H1 (cell line): Measurements from ENCODE around the gene LHFPL3. TPM values are rescaled to one million over a fixed set of nuclear protein-coding genes. Genes with fewer than 3 reads are reported as not detected.

Source experiments
- CTCF ChIA-PET: fragments of 300-600 bp; sonication (Branson Sonifier 250); formaldehyde crosslinking; loops from one replicate; lab custom pipeline; 2021; ENCODE audit not compliant: partially characterized antibody; lab: Charles Lee
- POLR2A ChIA-PET: fragments of 300-600 bp; sonication (Branson Sonifier 250); formaldehyde crosslinking; loops from one replicate; lab custom pipeline; 2021; ENCODE audit warnings: inconsistent platforms; ENCODE audit not compliant: partially characterized antibody; lab: Charles Lee
- DNase-seq, 2 experiments: peaks; one replicate each; pipeline versions ENCODE4 v3.0.0 to v3.0.0-alpha.2; 2010 to 2022; ENCODE audit warnings: low spot score in 2 of 2, low read depth in 1 of 2, mixed read lengths in 1 of 2
- FAIRE-seq: peaks from 2 replicates; lab custom pipeline; 2011; peaks lifted over from hg19 to GRCh38; lab: Jason Lieb, UNC
- H2AFZ ChIP-seq: 2 replicates; pipeline ENCODE4 v1.8.1; 2012; ENCODE audit warnings: low read length, inconsistent platforms
- H2AK5ac ChIP-seq: 2 replicates; pipeline ENCODE4 v1.6.1; 2013; ENCODE audit warnings: low read depth, low read length
- H2BK120ac ChIP-seq: replicated peaks from 2 replicates; pipeline ENCODE3; 2013; ENCODE audit warnings: low read depth, low read length, inconsistent platforms
- H2BK12ac ChIP-seq: 2 replicates; pipeline ENCODE4 v1.6.1; 2013; ENCODE audit warnings: low read depth, low read length
- H2BK15ac ChIP-seq: 2 replicates; pipeline ENCODE4 v1.6.1; 2013; ENCODE audit warnings: low read length
- H2BK20ac ChIP-seq: 2 replicates; pipeline ENCODE4 v1.6.1; 2013; ENCODE audit warnings: low read length
- H2BK5ac ChIP-seq: 2 replicates; pipeline ENCODE4 v1.6.1; 2013; ENCODE audit warnings: low read depth, low read length
- H3K14ac ChIP-seq: 2 replicates; pipeline ENCODE4 v1.6.1; 2013; ENCODE audit warnings: inconsistent platforms; ENCODE audit not compliant: insufficient read length
- H3K18ac ChIP-seq: 2 replicates; pipeline ENCODE4 v1.6.1; 2013; ENCODE audit warnings: low read length; ENCODE audit errors: extremely low read depth
- H3K23ac ChIP-seq: 2 replicates; pipeline ENCODE4 v1.6.1; 2013; ENCODE audit warnings: inconsistent platforms; ENCODE audit not compliant: insufficient read length
- H3K23me2 ChIP-seq: 2 replicates; pipeline ENCODE4 v1.6.1; 2013; ENCODE audit warnings: low read depth, low read length
- H3K27ac ChIP-seq: 2 replicates; pipeline ENCODE4 v1.6.1; 2011; ENCODE audit warnings: low read depth, low read length, inconsistent platforms
- H3K27me3 ChIP-seq, 4 experiments: replicated peaks in 1 of 4; 1 replicate in 1 of 4; 2 replicates in 3 of 4; pipeline versions ENCODE4 v1.6.1 to v1.8.1; 2011 to 2013; ENCODE audit warnings: low read length in 3 of 4, mild to moderate bottlenecking in 3 of 4, inconsistent platforms in 2 of 4, mixed read lengths in 2 of 4, moderate library complexity in 1 of 4; ENCODE audit not compliant: control insufficient read depth in 3 of 4, insufficient read depth in 3 of 4; ENCODE audit errors: extremely low read depth in 1 of 4
- H3K36me3 ChIP-seq, 4 experiments: 2 replicates each; pipeline versions ENCODE4 v1.6.1 to v1.8.1; 2011 to 2013; ENCODE audit warnings: mild to moderate bottlenecking in 4 of 4, low read length in 3 of 4, moderate library complexity in 2 of 4, control low read depth in 1 of 4, inconsistent platforms in 1 of 4; ENCODE audit not compliant: insufficient read depth in 4 of 4, control insufficient read depth in 2 of 4
- H3K4ac ChIP-seq: replicated peaks from 2 replicates; pipeline ENCODE3; 2013; ENCODE audit warnings: low read length, low read depth, mixed read lengths, inconsistent platforms; ENCODE audit not compliant: insufficient read length
- H3K4me1 ChIP-seq, 4 experiments: replicated peaks in 1 of 4; 1 replicate in 1 of 4; 2 replicates in 3 of 4; pipeline versions ENCODE4 v1.6.1 to v1.8.1; 2011 to 2013; ENCODE audit warnings: low read length in 3 of 4, inconsistent platforms in 2 of 4, mixed read lengths in 1 of 4; ENCODE audit not compliant: insufficient read depth in 4 of 4, control insufficient read depth in 3 of 4
- H3K4me2 ChIP-seq, 2 experiments: 2 replicates each; pipeline versions ENCODE4 v1.6.1 to v1.8.1; 2011 to 2013; ENCODE audit warnings: low read depth in 2 of 2, low read length in 2 of 2, control low read depth in 1 of 2, inconsistent platforms in 1 of 2, mild to moderate bottlenecking in 1 of 2; ENCODE audit not compliant: insufficient read depth in 1 of 2
- H3K4me3 ChIP-seq, 4 experiments: fragments of 200-600, 300-600 bp in 1 of 4; sonication (generic), shearing (Covaris generic), sonication (Bioruptor Twin) in 1 of 4; 2 replicates each; pipeline versions ENCODE4 v1.5.1 to v1.8.1; 2011 to 2016; ENCODE audit warnings: low read length in 4 of 4, low read depth in 3 of 4, control low read depth in 2 of 4, inconsistent platforms in 2 of 4, mild to moderate bottlenecking in 2 of 4, mixed read lengths in 1 of 4, moderate library complexity in 1 of 4; ENCODE audit not compliant: insufficient read depth in 2 of 4; ENCODE audit errors: extremely low read depth in 1 of 4
- H3K56ac ChIP-seq: replicated peaks from 2 replicates; pipeline ENCODE3; 2013; ENCODE audit warnings: low read depth, mild to moderate bottlenecking, mixed read lengths, low read length, inconsistent platforms; ENCODE audit not compliant: insufficient read length
- H3K79me1 ChIP-seq: 2 replicates; pipeline ENCODE4 v1.6.1; 2013; ENCODE audit warnings: low read depth, low read length, control low read depth
- H3K79me2 ChIP-seq, 2 experiments: 2 replicates each; pipeline versions ENCODE4 v1.6.1 to v1.8.1; 2012 to 2013; ENCODE audit warnings: low read length in 2 of 2, mild to moderate bottlenecking in 2 of 2, inconsistent platforms in 1 of 2; ENCODE audit not compliant: insufficient read depth in 2 of 2, control insufficient read depth in 1 of 2
- H3K9ac ChIP-seq, 4 experiments: replicated peaks in 1 of 4; 1 replicate in 1 of 4; 2 replicates in 3 of 4; pipeline versions ENCODE4 v1.6.1 to v1.8.1; 2011 to 2013; ENCODE audit warnings: low read depth in 3 of 4, low read length in 3 of 4, control low read depth in 2 of 4, mild to moderate bottlenecking in 2 of 4, moderate library complexity in 2 of 4, inconsistent platforms in 1 of 4; ENCODE audit errors: extremely low read depth in 1 of 4
- H3K9me3 ChIP-seq, 2 experiments: 2 replicates each; pipeline versions ENCODE4 v1.6.1 to v1.8.1; 2012 to 2013; ENCODE audit warnings: mild to moderate bottlenecking in 2 of 2, moderate library complexity in 2 of 2, control low read depth in 1 of 2, inconsistent platforms in 1 of 2, low read depth in 1 of 2, low read length in 1 of 2, mixed read lengths in 1 of 2; ENCODE audit not compliant: insufficient read depth in 2 of 2
- H4K20me1 ChIP-seq, 2 experiments: replicated peaks in 1 of 2; 2 replicates each; pipeline versions ENCODE3 to v1.8.1; 2011 to 2013; ENCODE audit warnings: inconsistent platforms in 2 of 2, low read length in 2 of 2, mild to moderate bottlenecking in 1 of 2; ENCODE audit not compliant: insufficient read depth in 2 of 2, control insufficient read depth in 1 of 2
- H4K5ac ChIP-seq: 2 replicates; pipeline ENCODE4 v1.6.1; 2013; ENCODE audit warnings: low read length, low read depth, mixed read lengths, inconsistent platforms; ENCODE audit not compliant: insufficient read length
- H4K8ac ChIP-seq: 2 replicates; pipeline ENCODE4 v1.8.0; 2013; ENCODE audit warnings: mild to moderate bottlenecking, moderate library complexity, low read length, inconsistent platforms; ENCODE audit not compliant: insufficient read depth; ENCODE audit errors: extremely low read depth
- H4K91ac ChIP-seq: replicated peaks from 2 replicates; pipeline ENCODE3; 2013; ENCODE audit warnings: low read length, mixed read lengths, inconsistent platforms; ENCODE audit not compliant: insufficient read length
- EZH2 ChIP-seq: fragments of 200-600 bp; sonication (generic); IDR thresholded peaks from 2 replicates; pipeline ENCODE4 v1.7.1; 2012; ENCODE audit warnings: low read depth, mild to moderate bottlenecking, moderate library complexity, low read length, inconsistent platforms; ENCODE audit not compliant: severe bottlenecking
- GABPA ChIP-seq: IDR thresholded peaks from 2 replicates; pipeline ENCODE4 v1.6.1; 2011; ENCODE audit warnings: mild to moderate bottlenecking, low read length, moderate library complexity, borderline replicate concordance; ENCODE audit not compliant: insufficient read depth
- JUN ChIP-seq: IDR thresholded peaks from 2 replicates; pipeline ENCODE4 v1.6.1; 2011; ENCODE audit warnings: low read depth, mild to moderate bottlenecking, improper control_type of control experiment, low read length
- KDM4A ChIP-seq: IDR thresholded peaks from one replicate; pipeline ENCODE4 v1.7.1; 2012; ENCODE audit warnings: low read depth, mild to moderate bottlenecking, moderate library complexity, low read length, inconsistent platforms; ENCODE audit not compliant: severe bottlenecking
- POLR2A ChIP-seq, 2 experiments: IDR thresholded peaks; 1 replicate in 1 of 2; 2 replicates in 1 of 2; pipeline ENCODE4 v1.6.1; 2011; ENCODE audit warnings: low read depth in 2 of 2, low read length in 2 of 2, mild to moderate bottlenecking in 2 of 2; ENCODE audit errors: control extremely low read depth in 1 of 2
- RXRA ChIP-seq: IDR thresholded peaks from 2 replicates; pipeline ENCODE4 v1.6.1; 2011; ENCODE audit warnings: low read depth, mild to moderate bottlenecking, low read length, moderate library complexity; ENCODE audit not compliant: insufficient read depth
- SP4 ChIP-seq: IDR thresholded peaks from 2 replicates; pipeline ENCODE4 v1.6.1; 2012; ENCODE audit warnings: low read length, inconsistent platforms
- TEAD4 ChIP-seq: IDR thresholded peaks from 2 replicates; pipeline ENCODE4 v1.6.1; 2012; ENCODE audit warnings: low read depth, low read length, inconsistent platforms, mixed read lengths
- ZNF274 ChIP-seq: IDR thresholded peaks from 2 replicates; pipeline ENCODE4 v1.7.0; 2012; ENCODE audit warnings: low read length, borderline replicate concordance; ENCODE audit errors: extremely low read depth
- WGBS, 2 experiments: shearing (Covaris generic) in 1 of 2; methylation state at CpG; one replicate each; pipeline versions ENCODE4 v1.1.6 to v1.1.7; 2013 to 2015; ENCODE audit warnings: low lambda C conversion rate in 2 of 2, mixed read lengths in 2 of 2, inconsistent platforms in 1 of 2, low coverage in 1 of 2, missing lambda C conversion rate in 1 of 2; ENCODE audit not compliant: insufficient replicate concordance in 2 of 2, insufficient coverage in 1 of 2, insufficient read length in 1 of 2; ENCODE audit errors: extremely low coverage in 1 of 2, missing lambda C conversion rate in 1 of 2; 5-methylcytosine and 5-hydroxymethylcytosine counted together
- polyA plus RNA-seq, 7 experiments: library from polyadenylated mRNA; depleted of rRNA in 3 of 7; stranded (reverse) in 5 of 7; unstranded in 2 of 7; fragments of >200 nt in 5 of 7; fragments of 200-250 nt in 2 of 7; gene quantifications; 1 replicate in 5 of 7; 2 replicates in 1 of 7; 4 replicates in 1 of 7; pipeline versions ENCODE4 v1.2.1 to v1.2.3, GENCODE V29; 2011 to 2013; ENCODE audit warnings: missing spikeins in 2 of 7, mixed read lengths in 2 of 7
- total RNA-seq: library from RNA; stranded (reverse); fragmentation: NEBNext Ultra II Directional; extraction: Animal tissue kit (Norgen Biotek cat#: 25700); gene quantifications from 2 replicates; pipeline ENCODE4 v1.2.1, GENCODE V29; 2021
- TF ChIP-seq, protein P1 (sequence below), 3 experiments: IDR thresholded peaks; 1 replicate in 2 of 3; 2 replicates in 1 of 3; pipeline versions ENCODE4 v1.5.1 to v1.6.1; 2011; ENCODE audit warnings: low read length in 3 of 3, mild to moderate bottlenecking in 3 of 3, inconsistent platforms in 2 of 3, low read depth in 1 of 3, moderate library complexity in 1 of 3; ENCODE audit not compliant: insufficient read depth in 1 of 3; ENCODE audit errors: control extremely low read depth in 1 of 3
- TF ChIP-seq, protein P2 (sequence below): IDR thresholded peaks from 2 replicates; pipeline ENCODE4 v1.6.1; 2011; ENCODE audit warnings: low read length, improper control_type of control experiment

LHFPL3 gene
- total and polyA plus RNA-seq, 2 of the 8 experiments (the other 6 are each of a cell fraction or from before 2014, with no cell fraction given), result 0.24 to 0.50 TPM

DNA sequence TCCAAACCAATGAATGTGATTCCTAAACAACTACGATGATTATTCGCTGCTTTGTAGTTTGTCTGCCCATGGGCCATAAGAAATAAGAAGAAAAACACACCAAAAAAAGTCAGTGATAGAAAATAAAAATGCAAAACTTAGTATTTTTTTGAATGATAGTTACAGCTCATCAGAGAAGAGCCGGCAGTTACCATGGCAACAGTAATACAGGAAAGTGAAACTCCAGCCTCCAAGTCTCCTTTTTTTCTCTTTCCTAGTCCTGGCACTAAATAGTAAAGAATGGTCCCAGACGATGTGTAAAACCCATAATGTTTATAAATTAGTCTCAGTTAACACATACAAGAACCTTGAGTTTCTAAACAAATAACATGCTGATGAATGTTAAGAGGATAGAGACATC is 21.6 kb upstream of the LHFPL3 start:
- Histone ChIP-seq H3K9me3 (peaks cover 0 to 3% of the 10 kb centered on the region in 2 experiments; a peak in 1 of 4 replicates), H3K56ac (no peak overlapping the region), H2BK12ac (no peak overlapping the region), H3K9ac (no peak overlapping the region), H3K27ac (no peak overlapping the region), H4K5ac (no peak overlapping the region), H3K23me2 (no peaks in the 10 kb centered on the region), H2AK5ac (no peak overlapping the region), H2AFZ (no peak overlapping the region), H4K91ac (no peak overlapping the region), H3K4me3 (no peak overlapping the region), H3K4me2 (no peak overlapping the region), H3K36me3 (no peaks in the 10 kb centered on the region), H2BK15ac (no peak overlapping the region), H3K27me3 (peaks cover 0 to 2% (median 0%) of the 10 kb centered on the region in 4 experiments; a peak in 1 of 7 replicates), H3K79me2 (no peaks in the 10 kb centered on the region), H2BK120ac (no peak overlapping the region), H3K79me1 (no peaks in the 10 kb centered on the region), H4K20me1 (no peaks in the 10 kb centered on the region), H2BK5ac (no peak overlapping the region), H3K4ac (no peak overlapping the region), H4K8ac (no peak overlapping the region), H3K18ac (no peak overlapping the region), H3K4me1 (no peaks in the 10 kb centered on the region), H3K23ac (no peak overlapping the region), H3K14ac (no peak overlapping the region), H2BK20ac (no peak overlapping the region)
- CTCF ChIA-PET, result no interaction called here
- DNase-seq (no peak), FAIRE-seq (no peak)
- POLR2A ChIA-PET, result no interaction called here
- 90% methylated on average over 4 of the region's 4 CpGs; no CpG with 5 or more reads in 1 of the 2 experiments for WGBS, 2 experiments
- TF ChIP-seq ZNF274, result no peak
- TF ChIP-seq KDM4A, result no peak
- TF ChIP-seq TEAD4, result no peak
- TF ChIP-seq, protein P1, sequence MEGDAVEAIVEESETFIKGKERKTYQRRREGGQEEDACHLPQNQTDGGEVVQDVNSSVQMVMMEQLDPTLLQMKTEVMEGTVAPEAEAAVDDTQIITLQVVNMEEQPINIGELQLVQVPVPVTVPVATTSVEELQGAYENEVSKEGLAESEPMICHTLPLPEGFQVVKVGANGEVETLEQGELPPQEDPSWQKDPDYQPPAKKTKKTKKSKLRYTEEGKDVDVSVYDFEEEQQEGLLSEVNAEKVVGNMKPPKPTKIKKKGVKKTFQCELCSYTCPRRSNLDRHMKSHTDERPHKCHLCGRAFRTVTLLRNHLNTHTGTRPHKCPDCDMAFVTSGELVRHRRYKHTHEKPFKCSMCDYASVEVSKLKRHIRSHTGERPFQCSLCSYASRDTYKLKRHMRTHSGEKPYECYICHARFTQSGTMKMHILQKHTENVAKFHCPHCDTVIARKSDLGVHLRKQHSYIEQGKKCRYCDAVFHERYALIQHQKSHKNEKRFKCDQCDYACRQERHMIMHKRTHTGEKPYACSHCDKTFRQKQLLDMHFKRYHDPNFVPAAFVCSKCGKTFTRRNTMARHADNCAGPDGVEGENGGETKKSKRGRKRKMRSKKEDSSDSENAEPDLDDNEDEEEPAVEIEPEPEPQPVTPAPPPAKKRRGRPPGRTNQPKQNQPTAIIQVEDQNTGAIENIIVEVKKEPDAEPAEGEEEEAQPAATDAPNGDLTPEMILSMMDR (IDR thresholded peaks at IDR 0.05; ENCODE audit: control extremely low read depth in 1 of 3, insufficient read depth in 1 of 3, low read depth in 1 of 3, low read length in 3 of 3), result no peak
- TF ChIP-seq GABPA, result no peak
- no peak for TF ChIP-seq JUN
- TF ChIP-seq POLR2A (IDR thresholded peaks at IDR 0.05; ENCODE audit: control extremely low read depth in 1 of 2, low read depth in 2 of 2, low read length in 2 of 2), result no peak
- TF ChIP-seq, protein P2, sequence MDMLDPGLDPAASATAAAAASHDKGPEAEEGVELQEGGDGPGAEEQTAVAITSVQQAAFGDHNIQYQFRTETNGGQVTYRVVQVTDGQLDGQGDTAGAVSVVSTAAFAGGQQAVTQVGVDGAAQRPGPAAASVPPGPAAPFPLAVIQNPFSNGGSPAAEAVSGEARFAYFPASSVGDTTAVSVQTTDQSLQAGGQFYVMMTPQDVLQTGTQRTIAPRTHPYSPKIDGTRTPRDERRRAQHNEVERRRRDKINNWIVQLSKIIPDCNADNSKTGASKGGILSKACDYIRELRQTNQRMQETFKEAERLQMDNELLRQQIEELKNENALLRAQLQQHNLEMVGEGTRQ, result no peak
- TF ChIP-seq SP4, result no peak
- no peak for TF ChIP-seq RXRA
- no peak for TF ChIP-seq EZH2
